ENCODE measurements around the gene PHF21A. TPM values are rescaled to one million over a fixed set of nuclear protein-coding genes. Genes with fewer than 3 reads are reported as not detected.

The PHF21A gene
- total and polyA plus RNA-seq, 2 experiments from 2014 or later, result 42.1 to 55.6 TPM

- H3K36me3 ChIP-seq, result no peaks in the 10 kb centered on the region
- H3K4me3 ChIP-seq, result no peak overlapping the region
- TF ChIP-seq, protein P1, sequence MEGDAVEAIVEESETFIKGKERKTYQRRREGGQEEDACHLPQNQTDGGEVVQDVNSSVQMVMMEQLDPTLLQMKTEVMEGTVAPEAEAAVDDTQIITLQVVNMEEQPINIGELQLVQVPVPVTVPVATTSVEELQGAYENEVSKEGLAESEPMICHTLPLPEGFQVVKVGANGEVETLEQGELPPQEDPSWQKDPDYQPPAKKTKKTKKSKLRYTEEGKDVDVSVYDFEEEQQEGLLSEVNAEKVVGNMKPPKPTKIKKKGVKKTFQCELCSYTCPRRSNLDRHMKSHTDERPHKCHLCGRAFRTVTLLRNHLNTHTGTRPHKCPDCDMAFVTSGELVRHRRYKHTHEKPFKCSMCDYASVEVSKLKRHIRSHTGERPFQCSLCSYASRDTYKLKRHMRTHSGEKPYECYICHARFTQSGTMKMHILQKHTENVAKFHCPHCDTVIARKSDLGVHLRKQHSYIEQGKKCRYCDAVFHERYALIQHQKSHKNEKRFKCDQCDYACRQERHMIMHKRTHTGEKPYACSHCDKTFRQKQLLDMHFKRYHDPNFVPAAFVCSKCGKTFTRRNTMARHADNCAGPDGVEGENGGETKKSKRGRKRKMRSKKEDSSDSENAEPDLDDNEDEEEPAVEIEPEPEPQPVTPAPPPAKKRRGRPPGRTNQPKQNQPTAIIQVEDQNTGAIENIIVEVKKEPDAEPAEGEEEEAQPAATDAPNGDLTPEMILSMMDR (IDR thresholded peaks at IDR 0.05; ENCODE audit: low read depth, low read length), result no peak
- no peak for DNase-seq (ENCODE audit: low read depth in 1 of 2, low spot score in 1 of 2)
- peaks cover 31% of the 10 kb centered on the region for H3K4me1 ChIP-seq (ENCODE audit: low read depth)
- H3K9me3 ChIP-seq (ENCODE audit: low read depth), result no peaks in the 10 kb centered on the region
- no peaks in the 10 kb centered on the region for H3K27me3 ChIP-seq
- peak overlapping the region; percentile 64 for H3K27ac ChIP-seq
Observed at GRCh38 chr11:46107780-46108179, 13.5 kb downstream of the PHF21A start.

- Histone ChIP-seq H3K9me3 (ENCODE audit: low read depth) (no peaks in the 10 kb centered on the region), H3K27ac (peak overlapping the region; percentile 64), H3K4me3 (no peak overlapping the region), H3K27me3 (no peaks in the 10 kb centered on the region), H3K36me3 (no peaks in the 10 kb centered on the region), H3K4me1 (ENCODE audit: low read depth) (peaks cover 36% of the 10 kb centered on the region)
- DNase-seq (ENCODE audit: low read depth in 1 of 2, low spot score in 1 of 2), result no peak
- TF ChIP-seq, protein P1 (IDR thresholded peaks at IDR 0.05; ENCODE audit: low read depth, low read length), result no peak
Observed at GRCh38 chr11:46107408-46107718, 13.9 kb downstream of the PHF21A start.

- peak; percentile 44 to 58 for DNase-seq (ENCODE audit: low read depth in 1 of 2, low spot score in 1 of 2)
- TF ChIP-seq, protein P1 (IDR thresholded peaks at IDR 0.05; ENCODE audit: low read depth, low read length), result no peak
- Histone ChIP-seq H3K4me3 (no peak overlapping the region), H3K36me3 (no peaks in the 10 kb centered on the region), H3K27me3 (no peaks in the 10 kb centered on the region), H3K9me3 (ENCODE audit: low read depth) (no peaks in the 10 kb centered on the region), H3K27ac (peak overlapping the region; percentile 64), H3K4me1 (ENCODE audit: low read depth) (peaks cover 37% of the 10 kb centered on the region)
Observed at GRCh38 chr11:46106530-46107407, 14.5 kb downstream of the PHF21A start.

DNA sequence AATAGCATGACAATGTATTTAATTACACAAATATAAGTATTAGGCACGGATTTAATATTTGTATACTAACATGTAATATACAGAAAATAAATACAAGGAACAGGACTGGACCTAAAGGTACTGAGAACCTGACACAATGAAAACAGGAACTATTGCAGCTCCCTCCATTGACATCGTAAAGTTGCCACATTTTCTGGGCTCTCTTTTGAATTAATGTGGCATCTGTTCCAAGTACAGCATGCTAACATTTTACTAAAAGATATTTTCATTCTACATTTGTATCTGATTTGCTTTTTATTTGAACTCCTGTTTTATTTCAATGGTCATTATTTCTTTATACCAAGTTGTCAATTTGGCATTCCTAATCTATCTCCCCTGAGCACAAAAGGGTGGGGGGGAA is 15.3 kb downstream of the PHF21A start:
- Histone ChIP-seq H3K4me3 (no peak overlapping the region), H3K9me3 (ENCODE audit: low read depth) (no peaks in the 10 kb centered on the region), H3K27ac (peak overlapping the region; percentile 64), H3K4me1 (ENCODE audit: low read depth) (peaks cover 38% of the 10 kb centered on the region), H3K27me3 (no peaks in the 10 kb centered on the region), H3K36me3 (no peaks in the 10 kb centered on the region)
- TF ChIP-seq, protein P1 (IDR thresholded peaks at IDR 0.05; ENCODE audit: low read depth, low read length), result no peak
- DNase-seq (ENCODE audit: low read depth in 1 of 2, low spot score in 1 of 2), result no peak

GRCh38 chr11:46105134-46105628 is 16.1 kb downstream of the PHF21A start:
- Histone ChIP-seq H3K4me3 (no peak overlapping the region), H3K9me3 (ENCODE audit: low read depth) (no peaks in the 10 kb centered on the region), H3K27ac (no peak overlapping the region), H3K4me1 (ENCODE audit: low read depth) (peaks cover 46% of the 10 kb centered on the region), H3K36me3 (no peaks in the 10 kb centered on the region), H3K27me3 (no peaks in the 10 kb centered on the region)
- DNase-seq (ENCODE audit: low read depth in 1 of 2, low spot score in 1 of 2), result no peak
- TF ChIP-seq, protein P1 (IDR thresholded peaks at IDR 0.05; ENCODE audit: low read depth, low read length), result no peak

Data from cardiac muscle cell (in vitro differentiated cells and primary cell).